ENCODE data around the gene ABCC9.
A peak's percentile ranks its signal among the peaks of the same experiment; 100 is the strongest.

ABCC9 gene

GRCh38 chr12:21940549-21941505, at the start of gene ABCC9:
Gene ABCC9, minus strand, starts transcription at chr12:21941426. Its CDS starts 4,752 bp downstream, at chr12:21936674.
- peak in 2 of 6 experiments; percentile 2 for DNase-seq

DNA sequence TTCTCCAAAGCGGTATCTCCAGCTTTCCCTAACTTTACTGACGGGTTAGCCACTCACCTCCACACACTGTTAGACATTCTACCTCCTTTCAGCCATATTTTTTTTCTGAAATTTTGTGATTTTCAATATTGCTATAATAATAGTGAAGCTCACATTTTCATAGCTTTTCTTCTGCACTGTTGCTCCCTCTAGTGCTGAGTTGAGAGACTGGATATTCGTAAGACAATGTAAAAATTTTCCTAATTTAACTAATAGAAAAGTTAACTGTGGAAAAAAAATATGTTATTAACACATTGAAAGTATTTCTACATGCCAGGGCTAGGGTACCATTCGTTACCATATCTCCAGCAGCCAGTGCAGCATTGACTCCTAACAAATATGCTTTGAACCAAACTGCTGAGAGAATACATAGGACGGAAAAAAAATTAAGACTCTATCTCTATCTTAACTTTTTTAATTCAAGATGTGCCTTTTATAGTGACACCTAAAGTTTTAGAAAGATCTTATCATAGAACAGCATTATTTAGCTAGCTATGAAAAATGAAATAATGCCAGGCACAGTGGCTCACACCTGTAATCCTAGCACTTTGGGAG, 48.7 kb upstream of the ABCC9 start:
- no peak for DNase-seq

GRCh38 chr12:21988619-21989018, 47.4 kb upstream of the ABCC9 start:
- DNase-seq, result no peak

DNA sequence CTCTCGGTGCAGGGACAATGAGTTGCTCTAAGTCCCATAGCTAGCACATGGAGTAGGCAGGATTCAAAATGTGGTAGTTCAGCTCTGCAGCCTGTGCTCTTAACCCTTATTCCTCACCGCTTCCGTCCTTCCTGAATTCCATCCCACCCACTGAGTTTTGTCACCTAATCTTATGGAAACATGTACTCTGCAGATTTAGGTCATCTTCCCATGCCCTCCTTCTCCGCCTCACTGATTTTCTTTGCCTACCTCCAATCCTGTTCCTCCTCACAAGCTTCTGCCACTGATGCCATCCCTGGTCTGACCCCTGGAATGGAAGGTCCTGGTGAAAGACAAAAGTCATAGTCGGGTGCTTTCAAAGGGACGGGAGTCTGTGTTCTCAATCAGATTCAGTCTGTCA, 46.5 kb upstream of the ABCC9 start:
- DNase-seq, result no peak

DNA sequence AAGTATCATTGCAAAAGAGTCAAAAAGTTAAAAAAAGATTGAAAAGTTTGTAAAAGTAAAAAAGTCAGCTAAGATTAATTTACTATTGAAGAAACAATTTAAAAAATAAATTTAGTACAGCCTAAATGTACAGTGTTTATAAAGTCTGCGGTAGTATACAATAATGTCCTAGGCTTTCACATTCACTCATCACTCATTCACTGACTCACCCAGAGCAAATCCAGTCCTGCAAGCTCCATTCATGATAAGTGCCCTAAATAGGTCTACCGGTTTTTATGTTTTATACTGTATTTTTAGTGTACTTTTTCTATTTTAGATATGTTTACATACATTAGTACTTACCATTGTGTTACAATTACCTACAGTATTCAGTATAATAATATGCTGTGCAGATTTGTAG, 43.9 kb upstream of the ABCC9 start:
- DNase-seq, result no peak

GRCh38 chr12:21984375-21984774, 43.1 kb upstream of the ABCC9 start:
- no peak for DNase-seq

DNA sequence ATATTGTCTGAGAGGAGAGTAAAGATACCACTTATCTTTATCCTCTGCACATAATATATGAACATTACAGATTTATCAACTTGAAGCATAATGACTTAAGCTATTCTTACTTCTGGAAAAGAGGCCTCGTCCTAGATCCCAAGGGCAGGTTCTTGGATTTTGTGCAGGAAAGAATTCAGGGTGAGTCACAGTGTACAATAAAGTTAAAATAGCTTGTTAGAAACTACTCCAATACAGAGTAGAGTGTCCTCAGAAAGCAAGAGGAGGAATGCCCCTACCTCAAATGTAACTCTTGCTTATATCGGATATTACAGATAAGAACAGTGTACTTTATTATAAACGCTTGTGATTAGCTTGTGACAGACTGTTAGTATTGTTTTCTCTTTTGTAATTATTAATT, 41.9 kb upstream of the ABCC9 start:
- no peak for DNase-seq

GRCh38 chr12:21980544-21980943, 39.3 kb upstream of the ABCC9 start:
- DNase-seq, result no peak

DNA sequence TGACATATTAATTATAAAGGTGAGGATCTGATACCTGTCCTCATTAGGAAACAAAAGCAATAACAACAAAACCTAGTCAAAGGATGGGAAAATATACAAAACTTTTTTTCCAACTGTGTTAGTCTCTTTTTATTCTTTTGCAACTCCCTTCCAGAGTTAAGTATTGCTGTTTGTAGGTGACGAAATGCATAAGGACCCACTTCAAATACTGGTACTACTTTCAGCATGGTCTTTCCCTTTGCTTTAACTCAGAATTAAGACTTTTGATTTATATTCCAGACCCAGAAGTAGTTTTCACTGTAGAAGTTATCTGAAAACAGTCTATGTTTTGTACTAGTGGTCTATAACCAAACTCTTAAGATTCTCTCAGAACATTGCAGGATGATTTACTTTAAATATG, 34.1 kb upstream of the ABCC9 start:
- no peak for DNase-seq

GRCh38 chr12:21973221-21973620, 32.0 kb upstream of the ABCC9 start:
- no peak for DNase-seq

DNA sequence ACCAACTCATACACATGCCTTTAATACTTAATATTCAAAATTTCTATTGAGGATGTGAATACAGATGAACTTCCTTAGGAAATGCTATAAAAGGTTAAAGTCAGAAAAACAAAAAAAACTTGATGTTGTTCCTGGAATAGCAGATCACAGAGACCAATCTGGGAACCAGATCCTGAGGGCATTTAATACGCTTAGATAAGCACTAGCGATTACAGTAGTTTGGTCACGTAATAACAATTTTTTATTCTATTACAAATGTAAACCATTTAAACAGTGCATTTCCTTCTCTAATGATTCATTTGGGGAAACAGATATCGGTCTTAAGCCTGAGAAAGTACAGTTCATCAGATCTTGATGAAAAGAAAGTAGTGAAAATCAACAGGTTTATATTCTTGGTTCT, 30.8 kb upstream of the ABCC9 start:
- DNase-seq, result no peak

GRCh38 chr12:21971344-21971743, 30.1 kb upstream of the ABCC9 start:
- no peak for DNase-seq

- DNase-seq, result no peak
Measured at GRCh38 chr12:21962821-21963220, 21.6 kb upstream of the ABCC9 start.

DNA sequence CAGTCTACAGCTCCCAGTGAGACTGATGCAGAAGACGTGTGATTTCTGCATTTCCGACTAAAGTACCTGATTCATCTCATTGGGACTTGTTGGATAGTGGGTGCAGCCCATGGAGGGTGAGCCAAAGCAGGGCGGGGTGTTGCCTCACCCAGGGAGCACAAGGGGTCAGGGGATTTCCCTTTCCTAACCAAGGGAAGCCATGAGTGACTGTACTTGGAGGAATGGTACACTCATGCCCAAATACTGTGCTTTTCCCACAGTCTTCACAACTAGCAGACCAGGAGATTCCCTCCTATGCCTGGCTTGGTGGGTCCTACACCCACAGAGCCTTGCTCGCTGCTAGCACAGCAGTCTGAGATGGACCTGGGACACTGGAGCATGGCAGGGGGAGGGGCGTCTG, 21.0 kb upstream of the ABCC9 start:
- no peak for DNase-seq

- DNase-seq, result no peak
Measured at GRCh38 chr12:21950649-21951048, 9.4 kb upstream of the ABCC9 start.

DNA sequence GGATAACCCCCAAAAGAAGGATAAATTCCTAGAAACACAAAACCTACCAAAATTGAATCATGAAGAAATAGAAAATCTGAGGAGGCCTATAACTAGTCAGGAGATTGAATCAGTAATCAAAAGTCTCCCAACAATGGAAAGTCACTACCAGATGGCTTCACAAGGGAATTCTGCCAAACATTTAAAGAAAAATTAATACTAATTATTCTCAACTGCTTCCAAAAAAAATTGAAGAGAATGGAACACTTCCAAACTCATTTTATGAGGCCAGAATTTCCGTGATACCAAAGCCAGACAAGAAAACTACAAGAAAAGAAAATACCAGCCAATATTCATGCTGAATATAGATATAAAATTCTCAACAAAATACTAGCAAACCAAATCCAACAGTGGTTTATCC, 7.8 kb upstream of the ABCC9 start:
- no peak for DNase-seq

GRCh38 chr12:21946983-21947382, 5.8 kb upstream of the ABCC9 start:
- DNase-seq, result no peak

GRCh38 chr12:21945002-21945401, 3.8 kb upstream of the ABCC9 start:
- no peak for DNase-seq

DNA sequence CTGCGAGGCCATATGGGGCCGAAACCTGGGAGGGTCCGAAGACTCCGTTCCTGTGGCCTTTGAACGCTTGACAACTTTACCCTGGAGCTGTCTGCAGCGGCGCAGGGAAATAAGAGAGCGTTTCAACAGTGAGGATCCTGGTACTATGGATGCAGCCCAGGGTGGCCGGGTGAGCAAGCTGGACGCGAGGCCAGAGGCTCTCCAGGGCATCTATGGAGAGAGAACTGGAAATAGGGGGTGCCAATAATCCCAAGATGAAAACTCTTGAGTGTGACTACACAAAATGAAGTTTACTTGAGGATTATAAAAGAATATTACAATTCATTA, 1.1 kb upstream of the ABCC9 start:
- DNase-seq, result no peak

DNA sequence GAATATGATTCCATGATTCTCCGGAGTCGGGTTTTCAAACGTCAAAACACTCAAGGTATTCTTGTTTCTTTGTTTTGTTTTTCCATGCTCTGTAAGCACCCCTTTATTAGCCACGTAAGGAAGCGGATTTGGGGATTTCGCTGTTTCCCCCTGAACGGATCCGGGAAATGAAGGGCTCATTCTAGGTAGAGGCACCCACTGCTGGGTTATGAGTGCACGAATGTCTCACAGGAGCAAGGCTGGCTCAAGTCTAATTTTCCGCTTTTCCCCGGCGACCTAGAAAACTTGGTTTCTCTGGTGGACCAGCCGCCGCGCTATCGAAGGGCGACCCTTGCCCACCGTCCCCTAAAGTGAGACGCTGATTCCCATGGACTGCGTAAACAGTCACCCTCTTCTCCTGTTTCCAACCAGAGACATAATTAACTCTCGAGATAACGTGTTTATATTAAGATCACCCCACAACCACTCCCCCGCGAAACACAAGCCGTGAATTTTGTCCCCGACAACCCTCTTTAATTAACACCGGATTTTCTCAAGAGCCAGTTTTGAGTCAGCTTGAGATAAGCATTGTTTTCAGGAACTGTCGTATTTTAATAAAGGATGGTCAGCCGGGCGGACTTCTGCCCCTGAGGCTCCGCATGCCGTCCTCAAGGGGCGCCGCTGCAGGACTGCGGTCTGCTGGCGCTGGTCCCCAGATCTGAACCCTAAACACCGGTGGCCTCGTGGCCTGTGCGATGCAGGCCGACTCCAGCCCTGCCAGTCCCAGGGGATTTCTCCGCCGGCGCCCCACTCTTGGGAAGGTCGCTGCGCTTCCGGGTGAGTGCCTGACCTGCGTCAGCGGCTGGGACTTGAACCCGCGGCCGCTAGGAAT, 515 bp upstream of the ABCC9 start:
- DNase-seq, result no peak

GRCh38 chr12:21939435-21939834, 1.8 kb downstream of the ABCC9 start:
- no peak for DNase-seq

- DNase-seq, result no peak
Measured at GRCh38 chr12:21938879-21939278, 2.3 kb downstream of the ABCC9 start.

- DNase-seq, result no peak
Measured at GRCh38 chr12:21934173-21934572, 7.1 kb downstream of the ABCC9 start.

DNA sequence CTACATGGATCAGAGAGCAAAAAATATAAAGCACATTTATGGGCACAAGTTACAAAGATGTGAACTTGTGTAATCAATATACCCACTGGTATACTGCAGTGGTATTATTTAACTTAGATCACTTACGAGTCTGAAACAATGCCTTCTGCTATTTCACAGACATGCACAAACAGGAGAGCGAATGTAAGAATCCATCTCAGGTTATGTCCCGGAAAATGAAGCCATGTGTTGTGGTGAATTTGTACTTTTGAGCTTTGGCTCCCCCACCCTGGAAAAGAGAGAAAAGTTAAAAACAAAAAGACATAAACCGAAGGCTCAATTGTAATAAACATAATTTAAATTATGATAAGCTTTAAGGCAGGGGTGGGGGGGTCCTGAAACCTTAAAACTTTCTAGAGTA, 7.6 kb downstream of the ABCC9 start:
- no peak for DNase-seq

All from stimulated activated naive CD4-positive, alpha-beta T cell (primary cell).